Measurements from ENCODE around the gene ETV1.

The ETV1 gene

DNA sequence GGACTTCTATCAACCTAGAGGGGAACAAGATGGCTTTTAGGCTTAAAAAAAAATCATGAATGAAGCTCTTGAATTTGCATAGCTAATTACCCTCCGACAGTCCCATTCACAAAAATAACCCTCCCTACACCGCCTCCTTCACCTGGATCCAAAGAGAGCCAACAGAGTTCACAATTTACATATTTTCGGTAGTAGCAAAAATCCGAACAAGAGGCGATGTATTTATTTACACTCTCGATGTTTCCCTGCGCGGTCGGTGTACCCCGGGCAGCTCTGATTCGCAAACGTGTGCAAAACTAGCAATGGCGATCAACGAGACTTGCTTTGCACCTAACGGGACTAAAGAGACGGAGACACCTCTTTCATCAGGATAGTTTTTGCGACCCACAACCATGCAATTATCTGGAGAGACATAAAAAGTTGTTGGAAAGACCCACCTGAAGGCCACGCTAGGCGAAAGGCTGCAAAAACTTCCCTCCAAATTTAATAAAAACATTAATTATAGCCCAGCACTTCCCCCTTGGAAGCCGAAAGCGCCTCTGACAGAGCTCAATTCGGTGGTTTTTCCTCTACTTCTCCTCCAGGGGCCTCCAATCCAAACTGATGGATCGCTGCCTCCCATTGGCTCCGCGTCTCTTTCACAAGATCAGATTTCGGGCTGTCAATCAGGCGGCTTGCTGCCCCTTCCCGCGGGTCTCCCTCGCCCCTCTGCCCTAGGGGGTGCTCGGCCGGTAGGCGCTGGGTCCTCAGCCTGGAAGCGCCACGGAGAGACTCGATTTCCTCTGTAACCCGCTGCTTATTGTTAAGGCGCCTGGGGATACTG is at the start of gene ETV1:
Gene ETV1, minus strand, starts transcription at position 541 of the 823 bp plus-strand sequence. CDS start 614 bp downstream, outside the sequence.
- peak; percentile 36 for DNase-seq

DNA sequence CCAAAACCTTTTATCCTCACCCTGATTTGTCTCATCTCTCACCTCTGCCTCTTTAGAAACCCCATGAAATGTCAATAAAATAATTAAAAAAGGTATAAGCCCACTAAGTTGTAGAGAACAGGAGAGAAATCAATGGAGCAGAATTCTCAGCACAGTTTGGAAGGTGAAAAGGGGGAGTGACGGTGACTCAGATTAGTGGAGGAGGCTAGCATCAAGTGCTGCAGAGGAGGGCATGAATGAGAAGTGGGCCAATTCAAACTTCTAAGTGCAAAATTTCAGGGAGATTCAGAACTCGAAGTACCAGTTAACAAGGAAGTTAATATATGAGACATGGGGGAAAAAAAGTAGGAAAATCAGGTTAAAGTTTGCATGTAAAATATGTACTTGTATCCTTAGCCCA is 34.9 kb upstream of the ETV1 start:
- no peak for DNase-seq

- DNase-seq: no peak
Observed at GRCh38 chr7:14023838-14024237, 34.4 kb upstream of the ETV1 start.

- no peak for DNase-seq
Observed at GRCh38 chr7:14023342-14023741, 33.9 kb upstream of the ETV1 start.

DNA sequence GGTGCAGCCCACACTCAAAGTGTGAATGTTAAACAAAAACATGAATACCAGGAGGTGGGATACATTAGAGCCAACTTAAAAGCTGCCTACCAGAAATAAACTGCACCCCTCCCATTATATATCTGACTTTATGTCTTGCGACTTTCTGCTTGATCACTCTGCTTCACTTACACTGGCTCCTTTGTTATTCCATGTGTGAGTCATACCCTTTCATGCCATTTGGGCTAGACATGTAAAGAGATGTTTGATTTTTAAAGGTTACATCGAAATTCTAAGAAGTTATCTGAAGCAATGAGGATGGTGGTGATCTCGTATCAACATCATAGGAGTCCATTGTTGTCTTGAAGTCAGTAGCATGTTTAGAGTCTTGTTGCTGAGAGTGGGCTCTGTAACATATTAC is 31.6 kb upstream of the ETV1 start:
- DNase-seq: no peak

DNA sequence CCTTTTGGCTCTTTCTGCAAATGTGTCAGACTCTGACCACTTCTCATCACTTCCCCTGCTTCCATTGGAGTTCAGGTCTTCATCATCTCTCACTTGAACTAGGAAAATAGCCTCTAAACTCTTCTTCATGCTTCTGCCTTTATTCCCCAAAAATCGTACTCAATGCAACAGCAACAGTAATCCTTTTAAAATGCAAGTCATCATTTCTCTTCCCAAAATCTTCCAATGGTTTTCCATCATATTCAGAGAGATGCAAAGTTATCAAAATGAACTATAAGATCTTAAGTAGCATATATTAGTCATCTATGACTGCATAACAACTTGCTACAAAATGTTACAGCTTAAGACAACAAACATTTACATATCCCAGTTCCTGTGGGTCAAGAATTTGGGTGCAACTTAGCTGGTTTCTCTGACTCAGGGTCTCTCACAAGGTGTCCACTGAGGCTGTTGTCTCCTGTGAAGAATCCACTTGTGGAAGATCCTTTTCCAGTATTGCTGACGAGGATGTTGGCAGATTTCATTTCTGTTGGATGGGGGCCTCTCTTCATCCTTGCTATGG is 31.0 kb upstream of the ETV1 start:
- DNase-seq: no peak

DNA sequence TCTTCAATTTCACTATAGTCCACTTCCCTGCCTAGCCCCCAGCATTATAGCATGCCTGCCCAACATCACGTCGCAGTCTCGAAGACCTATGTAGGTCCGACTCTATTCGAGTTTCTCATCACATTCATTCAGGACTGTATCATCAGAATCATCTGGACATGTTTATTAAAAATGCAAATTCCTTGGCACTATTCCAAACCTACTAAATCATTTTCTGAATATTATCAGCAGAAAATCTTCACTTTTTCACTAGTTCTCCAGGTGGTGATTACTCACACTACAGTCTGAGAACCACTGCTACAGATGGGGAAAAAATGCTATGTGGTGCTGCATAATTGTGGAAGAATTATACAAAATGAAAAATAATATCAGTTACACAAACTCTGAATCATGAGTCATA is 29.3 kb upstream of the ETV1 start:
- DNase-seq: no peak

DNA sequence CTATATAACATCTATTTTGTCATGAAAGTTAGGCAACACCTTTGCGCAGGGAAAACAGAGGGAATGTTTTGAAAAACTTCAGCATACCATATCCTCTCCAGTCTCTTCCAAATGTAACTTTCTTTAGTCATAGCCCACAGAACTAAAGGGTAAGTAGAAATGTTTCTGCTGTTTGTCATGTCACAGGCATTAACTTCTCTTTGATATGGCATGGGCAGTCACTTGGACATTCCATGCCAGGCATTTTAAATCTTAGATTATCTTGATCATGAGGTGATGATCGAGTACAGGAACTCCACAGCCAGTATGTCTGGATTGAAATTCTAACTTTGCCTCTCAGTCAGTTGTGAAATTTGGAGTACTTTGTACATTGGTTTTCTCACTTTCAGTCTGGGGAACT is 27.5 kb upstream of the ETV1 start:
- no peak for DNase-seq

- no peak for DNase-seq
Observed at GRCh38 chr7:14013898-14014297, 24.4 kb upstream of the ETV1 start.

DNA sequence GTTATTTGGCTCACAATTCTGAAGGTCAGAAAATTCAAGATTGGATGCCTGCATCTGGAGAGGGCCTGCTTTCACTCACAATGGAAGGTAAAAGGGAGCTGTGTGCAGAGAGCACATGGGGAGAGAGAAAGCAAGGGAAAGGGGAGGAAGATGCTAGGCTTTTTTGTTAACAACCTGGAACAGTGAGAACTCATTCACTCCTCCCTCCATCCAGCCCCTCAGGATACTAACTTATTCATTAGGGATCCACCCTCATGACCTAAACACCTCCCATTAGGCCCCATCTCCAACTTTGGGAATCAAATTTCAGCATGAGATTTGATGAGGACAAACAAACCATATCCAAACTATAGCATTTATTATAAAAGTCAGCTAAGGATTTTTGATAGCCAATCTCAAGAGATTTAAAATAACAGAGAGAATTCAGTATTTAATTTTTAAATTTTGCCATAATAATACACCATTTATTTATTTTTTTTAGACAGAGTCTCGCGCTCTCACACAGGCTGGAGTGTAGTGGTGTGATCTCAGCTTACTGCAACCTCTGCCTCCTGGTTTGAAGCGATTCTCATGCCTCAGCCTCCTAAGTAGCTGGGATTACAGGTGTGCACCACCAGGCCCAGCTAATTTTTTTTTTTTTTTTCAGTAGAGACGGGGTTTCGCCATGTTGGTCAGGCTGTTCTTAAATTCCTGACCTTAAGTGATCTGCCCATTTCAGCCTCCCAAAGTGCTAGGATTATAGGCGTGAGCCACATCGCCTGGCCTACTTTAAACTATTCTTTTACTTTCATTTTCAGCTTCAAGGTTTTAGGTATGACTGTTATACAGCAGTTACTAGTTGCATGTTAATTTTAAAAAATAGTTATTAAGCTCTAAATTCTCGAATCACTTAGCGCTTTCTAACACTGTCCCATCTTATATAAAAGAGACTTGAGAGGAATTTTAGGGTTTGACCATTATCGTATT is 20.3 kb upstream of the ETV1 start:
- no peak for DNase-seq

GRCh38 chr7:14001139-14001538 is 11.7 kb upstream of the ETV1 start:
- DNase-seq: no peak

- DNase-seq: no peak
Observed at GRCh38 chr7:14000247-14000646, 10.8 kb upstream of the ETV1 start.

DNA sequence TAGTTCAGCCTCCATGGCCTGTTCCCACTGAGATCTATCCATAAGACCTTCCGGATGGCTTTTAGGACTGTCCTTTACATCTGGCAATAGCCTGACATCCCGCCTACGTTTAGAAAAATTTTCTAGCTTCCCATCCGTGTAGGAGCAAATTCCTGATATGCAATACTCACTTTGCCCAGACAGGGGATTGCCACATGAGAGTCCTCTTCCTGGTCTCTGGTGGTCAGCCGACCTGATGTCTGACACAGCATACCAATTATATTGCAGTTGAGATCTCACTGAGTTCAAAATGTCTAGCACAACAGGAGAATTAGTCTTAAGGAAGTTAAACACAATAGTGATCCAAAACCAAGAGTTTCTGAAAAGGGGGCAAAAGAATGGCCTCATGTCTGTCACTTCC is 9.4 kb upstream of the ETV1 start:
- no peak for DNase-seq

GRCh38 chr7:13992596-13992964 is 3.1 kb upstream of the ETV1 start:
- no peak for DNase-seq

DNA sequence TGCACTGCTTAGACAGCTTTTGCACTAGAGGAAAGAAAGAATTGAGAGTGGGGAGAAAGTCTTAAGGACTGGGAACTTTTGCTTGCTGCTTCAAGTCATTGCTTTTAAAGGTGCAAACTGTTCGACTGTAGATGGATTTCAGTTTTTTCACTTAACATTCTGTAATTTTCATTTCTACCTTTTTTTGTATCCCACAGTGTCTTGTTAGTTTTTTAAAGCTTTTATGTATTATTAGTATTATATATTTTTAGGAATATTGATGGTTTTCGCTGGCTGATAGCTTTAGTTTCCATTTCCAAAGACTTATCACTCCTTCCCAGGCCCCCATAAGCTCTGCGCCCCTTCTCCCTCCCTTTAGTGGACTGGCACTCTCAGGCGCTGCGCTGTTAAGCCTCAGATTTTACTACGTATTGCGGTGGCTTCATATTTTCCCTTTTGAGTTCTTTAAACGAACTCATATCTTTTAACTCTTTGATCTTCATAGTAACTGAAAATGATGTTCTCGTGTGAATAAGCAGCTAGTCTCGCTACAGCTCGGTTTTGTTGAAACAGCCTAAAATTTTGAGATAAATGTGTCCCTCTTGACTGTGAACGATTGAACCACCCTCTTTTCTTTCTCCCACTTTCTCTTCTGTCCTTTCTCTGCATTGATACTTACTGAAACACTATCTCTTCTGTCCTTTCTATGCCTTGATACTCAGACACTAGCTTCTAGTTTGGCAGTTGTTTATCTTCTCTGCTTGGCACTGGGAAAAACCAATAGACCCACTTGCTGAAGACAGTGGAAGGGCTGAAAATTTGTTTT is 2.5 kb upstream of the ETV1 start:
- no peak for DNase-seq

DNA sequence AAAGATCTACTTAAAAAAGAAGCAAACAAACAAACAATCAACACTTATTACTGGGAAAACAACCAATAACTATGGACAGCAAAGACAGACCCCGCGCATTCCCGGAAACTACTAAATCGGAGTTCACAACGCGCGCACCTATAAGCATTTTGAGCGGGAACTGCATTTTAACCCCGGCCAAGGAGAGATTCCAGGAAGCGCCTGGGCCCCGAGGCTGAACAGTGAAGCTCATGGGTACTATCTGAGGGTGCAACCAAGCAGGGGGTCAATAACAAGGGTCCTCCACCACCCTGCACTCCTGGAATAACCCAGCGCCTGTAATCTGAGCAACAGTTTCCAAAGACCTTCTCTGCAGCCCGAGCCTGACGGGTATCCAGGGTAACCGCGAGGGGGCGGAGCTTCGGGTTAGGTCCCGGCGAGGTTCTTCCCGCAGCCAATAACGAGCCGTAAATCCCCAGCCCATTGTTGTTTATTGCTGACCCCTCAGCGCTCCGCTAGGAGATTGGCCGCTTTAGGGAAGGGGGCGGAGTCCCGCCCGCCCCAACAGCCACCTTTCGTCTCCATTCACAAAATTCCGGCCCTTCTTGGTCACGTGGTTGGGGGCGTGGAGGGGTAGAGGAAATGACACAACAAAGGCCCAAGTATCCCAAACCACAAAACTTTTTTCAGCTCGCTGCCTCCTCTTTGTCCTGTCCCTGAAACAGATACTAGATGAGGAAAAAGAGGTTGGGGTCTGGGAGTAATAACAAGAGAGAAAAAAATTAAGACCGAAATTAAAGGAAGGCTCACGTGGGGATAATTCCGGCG is 1.7 kb upstream of the ETV1 start:
- peak; percentile 88 for DNase-seq

DNA sequence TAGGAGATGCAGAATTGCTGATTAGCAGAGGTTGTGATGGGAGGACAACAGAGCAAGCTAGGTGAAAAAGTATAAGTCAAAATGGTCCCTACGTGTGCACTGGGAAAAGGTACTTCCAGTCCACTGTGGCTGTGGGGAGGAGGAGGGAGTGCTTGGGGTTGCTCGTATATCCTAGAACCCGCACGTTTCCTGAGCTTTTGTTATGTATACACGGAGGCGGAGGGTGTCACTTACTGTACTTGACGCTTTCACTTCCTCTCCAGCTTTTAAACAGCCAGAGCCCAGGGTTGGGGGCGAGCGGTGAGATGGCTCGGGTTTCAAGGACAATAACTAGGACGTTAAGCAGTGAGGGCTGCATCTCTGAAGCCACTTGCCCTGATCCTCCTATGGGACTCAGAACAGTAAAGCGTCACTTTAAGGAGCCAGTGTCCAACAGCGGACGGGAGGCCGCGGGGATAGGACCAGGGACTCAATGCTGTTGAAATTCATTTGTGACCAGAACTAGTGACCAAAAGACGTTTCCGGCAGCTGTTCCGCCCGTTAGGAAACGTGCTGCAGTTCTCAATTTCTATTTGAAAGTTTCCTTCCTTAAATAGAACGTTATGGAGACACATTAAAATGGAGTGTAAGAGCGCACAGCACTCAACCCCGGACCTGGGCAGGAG is 985 bp upstream of the ETV1 start:
- peak; percentile 73 for DNase-seq

DNA sequence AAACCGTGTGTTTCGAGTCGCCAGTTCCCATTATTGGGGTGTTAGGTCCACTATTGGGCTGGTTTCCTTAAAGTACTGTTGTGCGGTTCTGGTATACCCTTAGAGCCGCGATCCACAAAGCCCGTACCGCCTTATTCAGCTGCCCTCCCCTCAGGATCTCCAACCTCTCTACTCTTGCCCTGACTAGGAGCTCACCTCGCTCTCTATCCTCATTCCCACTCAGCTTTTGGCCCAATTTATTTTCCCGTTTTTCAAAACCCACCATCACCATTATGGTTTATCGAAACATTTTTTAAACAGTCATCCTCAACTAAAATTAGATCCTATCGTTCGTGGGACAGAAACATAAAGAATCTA is 461 bp upstream of the ETV1 start:
- no peak for DNase-seq

- DNase-seq: no peak
Observed at GRCh38 chr7:13988731-13989125, 738 bp downstream of the ETV1 start.

- no peak for DNase-seq
Observed at GRCh38 chr7:13988065-13988464, 1.4 kb downstream of the ETV1 start.

GRCh38 chr7:13987395-13987794 is 2.1 kb downstream of the ETV1 start:
- DNase-seq: no peak

All from NCI-H187 treated with DMSO at 0.1 percent for 48 hours (cell line).